Spleen (tissue), 11 donors: ENCODE measurements around the gene LPCAT1. TPM values are rescaled to one million over a fixed set of nuclear protein-coding genes. Genes with fewer than 3 reads are reported as not detected.

Experiments used
- DNase-seq: peaks from one replicate; pipeline ENCODE4 v3.0.0-alpha.2; 2020
- H3K27ac ChIP-seq, 8 donors: fragments of 200-600 bp; sonication (generic) in 7 of 8; 1 replicate in 4 of 8; 2 replicates in 4 of 8; pipeline versions ENCODE4 v1.5.0 to v1.8.0; 2016 to 2021; ENCODE audit warnings: inconsistent platforms in 4 of 8, mild to moderate bottlenecking in 4 of 8, moderate library complexity in 1 of 8
- H3K27me3 ChIP-seq, 7 donors: fragments of 200-600 bp; sonication (generic) in 6 of 7; replicated peaks in 1 of 7; 1 replicate in 4 of 7; 2 replicates in 3 of 7; pipeline versions ENCODE4 v1.5.0 to v1.8.0; 2016 to 2021; ENCODE audit warnings: inconsistent platforms in 3 of 7, mild to moderate bottlenecking in 1 of 7
- H3K36me3 ChIP-seq, 6 donors: fragments of 200-600 bp; sonication (generic) in 5 of 6; 1 replicate in 4 of 6; 2 replicates in 2 of 6; pipeline versions ENCODE4 v1.5.0 to v1.8.0; 2016 to 2021; ENCODE audit warnings: inconsistent platforms in 2 of 6
- H3K4me1 ChIP-seq, 6 donors: fragments of 200-600 bp; sonication (generic) in 5 of 6; 1 replicate in 3 of 6; 2 replicates in 3 of 6; pipeline versions ENCODE4 v1.5.0 to v1.8.0; 2016 to 2021; ENCODE audit warnings: inconsistent platforms in 3 of 6
- H3K4me3 ChIP-seq, 8 donors: fragments of 200-600 bp; sonication (generic) in 7 of 8; 1 replicate in 4 of 8; 2 replicates in 4 of 8; pipeline versions ENCODE4 v1.5.0 to v1.8.0; 2016 to 2021; ENCODE audit warnings: inconsistent platforms in 4 of 8, mild to moderate bottlenecking in 4 of 8, moderate library complexity in 2 of 8
- H3K9me3 ChIP-seq, 8 donors: fragments of 200-600 bp; sonication (generic) in 7 of 8; 1 replicate in 4 of 8; 2 replicates in 4 of 8; pipeline versions ENCODE4 v1.5.0 to v1.8.0; 2016 to 2021; ENCODE audit warnings: inconsistent platforms in 4 of 8
- POLR2A ChIP-seq, 3 donors: fragments of 450-650 bp; IDR thresholded peaks; one replicate each; pipeline ENCODE4 v1.5.1; 2017; ENCODE audit warnings: antibody characterized with exemption in 3 of 3, mild to moderate bottlenecking in 1 of 3
- POLR2AphosphoS5 ChIP-seq, 3 donors: sonication (generic); formaldehyde crosslinking; IDR thresholded peaks; one replicate each; pipeline ENCODE4 v1.5.1; 2017; ENCODE audit warnings: antibody characterized with exemption in 3 of 3
- WGBS, 5 donors: extraction: QIAGEN DNeasy Blood & Tissue Kit in 3 of 5; methylation state at CpG; one replicate each; pipeline versions ENCODE4 v1.1.5 to v1.1.7; 2013 to 2018; 5-methylcytosine and 5-hydroxymethylcytosine counted together
- intact Hi-C: fragments of 100-400 bp; cut with DNase I; formaldehyde crosslinking; loops from one replicate; pipeline ENCODE4 v1.15.0; 2023; ENCODE audit warnings: low total_unique reads
- polyA plus RNA-seq, 3 donors: library from polyadenylated mRNA; stranded (reverse); fragments of 200-250 nt; gene quantifications; one replicate each; pipeline ENCODE4 v1.2.1, GENCODE V29; 2013
- total RNA-seq, 7 donors: library from RNA; depleted of rRNA in 3 of 7; stranded (reverse); fragments of >200 nt in 3 of 7; fragmentation: NEBNext Ultra II Directional in 4 of 7; extraction: Animal tissue kit (Norgen Biotek cat#: 25700) in 4 of 7; gene quantifications; one replicate each; pipeline versions ENCODE4 v1.1.0 to v1.2.1, GENCODE V29; 2016 to 2021
- TF ChIP-seq, protein P1 (sequence below), 11 experiments: fragments of 200-600 bp in 7 of 11; fragments of 450-650 bp in 4 of 11; sonication (generic) in 4 of 11; IDR thresholded peaks in 8 of 11; conservative IDR thresholded peaks in 3 of 11; 1 replicate in 7 of 11; 2 replicates in 4 of 11; pipeline versions ENCODE4 v1.4.0 to v1.8.0; 2016 to 2021; ENCODE audit warnings: antibody characterized with exemption in 11 of 11, inconsistent platforms in 4 of 11, mild to moderate bottlenecking in 1 of 11
- donor health status: healthy with polysubstance abuse.
- donor health status: DM: no; HTN: no; CAD: no; lungs with moderate emphysema.
- donor health status: DM: no; HTN: no; CAD: no.
- donor health status: Bipolar disorder and iron deficiency.
- donor health status: healthy.
- donor health status: DM: no; HTN: no; CAD: no.
- donor health status: DM: yes; HTN: yes; CAD: no.

The LPCAT1 gene
- total and polyA plus RNA-seq, 10 donors = 52.2 to 322 (median 174) TPM

DNA sequence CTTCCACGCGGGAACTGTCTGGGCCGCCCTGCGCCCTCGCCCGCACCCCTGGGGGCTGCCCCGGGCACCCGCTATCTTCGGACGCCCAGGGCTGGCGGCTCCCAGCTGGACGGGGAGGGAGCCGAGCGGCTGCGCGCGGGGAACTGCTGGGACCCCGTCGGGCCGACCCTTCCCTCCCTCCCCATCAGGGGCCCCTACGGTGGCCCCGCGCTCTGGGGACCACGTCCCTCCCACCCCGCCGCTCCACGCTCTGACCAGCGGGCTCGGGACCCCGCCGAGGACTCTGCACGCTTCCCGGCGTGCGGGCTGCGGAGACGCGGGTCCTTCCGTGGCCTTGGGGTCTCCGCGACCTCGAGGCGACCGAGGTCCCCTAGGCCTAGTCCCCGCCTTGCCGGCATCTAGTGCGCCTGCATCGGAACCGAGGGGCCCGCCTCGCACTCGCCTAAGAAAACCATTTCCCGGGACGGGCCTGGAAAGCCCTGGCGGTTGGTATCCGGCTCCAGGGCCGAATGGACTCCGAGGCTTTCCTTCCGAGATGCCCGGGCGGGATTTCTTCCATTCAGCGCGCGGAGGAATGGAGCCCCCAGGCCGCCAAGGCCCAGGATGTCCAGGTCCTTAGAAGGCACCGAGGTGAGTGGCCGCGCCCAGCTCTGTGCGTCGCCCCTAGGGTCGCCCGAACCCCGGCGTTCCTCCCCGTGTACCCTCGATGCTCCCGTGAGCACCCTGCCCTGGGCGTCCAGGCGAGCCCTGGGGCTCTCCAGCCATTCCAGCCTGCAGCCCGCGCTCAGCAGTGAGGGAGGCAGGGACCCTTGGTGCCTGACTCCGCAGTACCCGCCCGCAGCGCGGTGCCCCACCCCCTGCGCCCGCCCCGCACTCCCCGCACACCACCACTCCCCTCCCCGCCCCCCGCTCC lies 77.8 kb downstream of the LPCAT1 start:
- TF ChIP-seq, protein P1, sequence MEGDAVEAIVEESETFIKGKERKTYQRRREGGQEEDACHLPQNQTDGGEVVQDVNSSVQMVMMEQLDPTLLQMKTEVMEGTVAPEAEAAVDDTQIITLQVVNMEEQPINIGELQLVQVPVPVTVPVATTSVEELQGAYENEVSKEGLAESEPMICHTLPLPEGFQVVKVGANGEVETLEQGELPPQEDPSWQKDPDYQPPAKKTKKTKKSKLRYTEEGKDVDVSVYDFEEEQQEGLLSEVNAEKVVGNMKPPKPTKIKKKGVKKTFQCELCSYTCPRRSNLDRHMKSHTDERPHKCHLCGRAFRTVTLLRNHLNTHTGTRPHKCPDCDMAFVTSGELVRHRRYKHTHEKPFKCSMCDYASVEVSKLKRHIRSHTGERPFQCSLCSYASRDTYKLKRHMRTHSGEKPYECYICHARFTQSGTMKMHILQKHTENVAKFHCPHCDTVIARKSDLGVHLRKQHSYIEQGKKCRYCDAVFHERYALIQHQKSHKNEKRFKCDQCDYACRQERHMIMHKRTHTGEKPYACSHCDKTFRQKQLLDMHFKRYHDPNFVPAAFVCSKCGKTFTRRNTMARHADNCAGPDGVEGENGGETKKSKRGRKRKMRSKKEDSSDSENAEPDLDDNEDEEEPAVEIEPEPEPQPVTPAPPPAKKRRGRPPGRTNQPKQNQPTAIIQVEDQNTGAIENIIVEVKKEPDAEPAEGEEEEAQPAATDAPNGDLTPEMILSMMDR (IDR thresholded peaks at IDR 0.05 in 8 of 11, conservative IDR thresholded peaks at IDR 0.05 in 3 of 11) = no peak
- DNase-seq = no peak
- H3K27me3 ChIP-seq = peaks cover 15 to 73% (median 65%) of the 10 kb centered on the region in 7 donors

DNA sequence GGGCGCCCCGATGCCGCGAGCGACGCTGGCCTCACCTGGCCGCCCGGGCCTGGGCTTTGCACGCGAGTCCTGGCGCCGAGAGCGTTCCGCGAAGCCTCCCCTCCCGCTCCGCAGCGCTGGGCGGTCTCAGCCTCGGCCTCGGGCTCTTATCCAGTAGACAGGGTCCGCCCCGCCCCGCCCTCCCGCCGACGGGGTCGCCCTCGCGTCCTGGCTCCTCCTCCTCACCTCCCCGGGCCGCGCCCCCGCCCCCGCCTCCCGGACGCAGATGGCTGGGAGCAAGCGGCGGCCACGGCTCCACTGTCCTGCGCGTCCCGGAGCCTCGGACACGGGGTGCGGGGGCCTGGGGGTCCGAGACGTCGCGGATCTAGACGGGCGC lies 78.5 kb downstream of the LPCAT1 start, which contains the start of gene SLC6A3:
Gene SLC6A3, minus strand, starts transcription at position 128 of the 376 bp plus-strand sequence. CDS start 2,243 bp downstream, outside the sequence.
- Histone ChIP-seq H3K27me3 (peaks cover 15 to 79% (median 65%) of the 10 kb centered on the region in 7 donors), H3K4me1 (peaks cover 10 to 35% (median 24%) of the 10 kb centered on the region in 6 donors), H3K36me3 (no peaks in the 10 kb centered on the region), H3K4me3 (peak within 1 kb of the TSS; percentile 7 to 62 (median 24)), H3K9me3 (peaks cover 0 to 5% (median 0%) of the 10 kb centered on the region in 8 donors), H3K27ac (no peak within 1 kb of the TSS)
- intact Hi-C loops = no loop called here
- DNase-seq = no peak
- WGBS, 5 donors = 0 to 3% (median 1%) methylated on average over 1 to 52 of the region's 52 CpGs; no CpG with 5 or more reads in 1 of the 5 donors
- TF ChIP-seq, protein P1 (IDR thresholded peaks at IDR 0.05 in 8 of 11, conservative IDR thresholded peaks at IDR 0.05 in 3 of 11) = no peak
- TF ChIP-seq POLR2AphosphoS5 (IDR thresholded peaks at IDR 0.05) = peak in 1 of 3 donors; percentile 30

More for the DNA sequence above, 77.8 kb downstream of the LPCAT1 start:
- intact Hi-C loops = no loop called here
- Histone ChIP-seq H3K36me3 (no peaks in the 10 kb centered on the region), H3K4me3 (peak overlapping the region; percentile 7 to 62 (median 24)), H3K9me3 (no peaks in the 10 kb centered on the region), H3K27ac (no peak overlapping the region), H3K4me1 (peaks cover 10 to 35% (median 24%) of the 10 kb centered on the region in 6 donors)
- WGBS, 5 donors = 7 to 20% (median 7%) methylated on average over 6 to 92 of the region's 92 CpGs

DNA sequence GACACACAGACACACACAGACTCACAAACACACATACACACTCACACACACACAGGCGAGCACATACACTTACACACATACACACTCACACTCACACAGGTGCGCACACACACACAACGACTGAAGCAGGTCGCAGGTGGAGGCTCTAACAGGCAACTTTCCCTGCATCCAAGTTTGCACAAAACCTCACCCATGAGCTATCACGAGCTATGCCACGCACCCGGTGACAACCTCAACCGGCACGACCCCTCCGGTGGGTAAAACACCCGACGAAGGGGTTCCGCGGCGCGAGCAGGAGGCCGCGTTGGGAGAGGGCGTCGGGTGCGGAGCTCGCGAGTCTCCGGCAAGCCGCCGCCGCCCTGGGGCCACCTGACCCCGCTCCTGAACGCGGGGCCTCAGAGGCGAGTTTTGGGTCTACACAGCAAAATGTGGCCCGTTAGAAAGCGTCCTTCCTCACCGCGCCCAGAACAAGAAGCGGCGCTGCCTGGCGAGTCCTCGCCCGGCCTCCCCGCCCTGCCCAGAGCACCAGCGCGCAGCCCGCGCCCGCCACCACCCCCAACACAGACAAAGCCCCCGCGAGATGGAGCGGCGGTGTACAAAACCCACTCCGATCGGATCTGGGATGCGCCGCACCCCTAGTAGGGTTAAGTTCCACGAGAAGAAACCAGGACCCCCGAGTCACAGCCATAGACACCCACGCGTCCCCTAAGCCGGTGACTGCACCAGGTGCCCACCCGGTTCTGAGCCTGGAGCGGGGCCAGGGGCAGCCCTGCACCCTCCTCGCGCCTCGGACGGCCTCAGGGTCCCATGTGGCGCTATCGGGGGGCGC lies 79.2 kb downstream of the LPCAT1 start:
- intact Hi-C loops = no loop called here
- Histone ChIP-seq H3K9me3 (peaks cover 0 to 9% (median 0%) of the 10 kb centered on the region in 8 donors), H3K27me3 (peaks cover 15 to 85% (median 69%) of the 10 kb centered on the region in 7 donors), H3K27ac (no peak overlapping the region), H3K36me3 (no peaks in the 10 kb centered on the region), H3K4me3 (peak overlapping the region in 7 of 8 donors; percentile 14 to 62 (median 27)), H3K4me1 (peaks cover 10 to 35% (median 24%) of the 10 kb centered on the region in 6 donors)
- DNase-seq = no peak
- WGBS, 5 donors = 9 to 30% (median 13%) methylated on average over 33 to 68 of the region's 68 CpGs
- TF ChIP-seq POLR2A (IDR thresholded peaks at IDR 0.05) = no peak

DNA sequence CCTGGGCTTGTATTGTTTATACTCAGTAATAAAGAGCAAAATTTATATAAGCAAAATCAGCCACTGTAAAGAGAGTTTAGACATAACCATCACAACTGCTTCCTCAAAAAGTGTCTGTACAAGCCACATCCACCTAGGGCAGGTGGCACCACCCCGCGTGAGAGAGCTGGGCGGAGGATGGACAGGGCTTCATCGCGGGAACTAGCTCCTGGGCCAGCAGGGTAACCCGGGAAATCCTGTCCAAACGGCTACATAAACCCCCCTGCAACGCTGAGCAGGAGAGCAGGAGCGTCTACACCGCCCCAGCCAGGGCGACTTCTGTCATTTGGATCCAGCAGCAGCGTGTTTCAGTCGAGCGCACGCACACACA lies 79.8 kb downstream of the LPCAT1 start:
- Histone ChIP-seq H3K27ac (no peak overlapping the region), H3K4me1 (peaks cover 10 to 35% (median 24%) of the 10 kb centered on the region in 6 donors), H3K36me3 (no peaks in the 10 kb centered on the region), H3K9me3 (peaks cover 0 to 9% (median 0%) of the 10 kb centered on the region in 8 donors), H3K4me3 (no peak overlapping the region), H3K27me3 (peaks cover 15 to 90% (median 71%) of the 10 kb centered on the region in 7 donors)
- intact Hi-C loops = no loop called here
- TF ChIP-seq, protein P1 (IDR thresholded peaks at IDR 0.05 in 8 of 11, conservative IDR thresholded peaks at IDR 0.05 in 3 of 11) = no peak
- no peak for DNase-seq
- 50 to 62% (median 54%) methylated on average over 8 to 15 of the region's 15 CpGs for WGBS, 5 donors
